WERI-Rb-1 (cell line): ENCODE measurements around the gene TAF1A.

ENCODE experiments used
- DNase-seq: peaks from one replicate; pipeline ENCODE4 v3.0.0-alpha.2; 2020
- H3K27ac ChIP-seq: fragments of 250-450 bp; sonication (Bioruptor Pico); 2 replicates; pipeline ENCODE4 v1.5.1; 2020; ENCODE audit warnings: mild to moderate bottlenecking, moderate library complexity
- H3K27me3 ChIP-seq: fragments of 250-450 bp; sonication (Bioruptor Pico); 2 replicates; pipeline ENCODE4 v1.5.1; 2021; ENCODE audit warnings: mild to moderate bottlenecking, low read depth, moderate library complexity; ENCODE audit not compliant: insufficient read depth, severe bottlenecking
- H3K36me3 ChIP-seq: fragments of 250-450 bp; sonication (Bioruptor Pico); 2 replicates; pipeline ENCODE4 v1.5.1; 2020; ENCODE audit warnings: mild to moderate bottlenecking, moderate library complexity
- H3K4me3 ChIP-seq: 2 replicates; pipeline ENCODE4 v1.5.1; 2011; ENCODE audit warnings: low read depth, mild to moderate bottlenecking, control low read depth, low read length
- H3K9me3 ChIP-seq: fragments of 250-450 bp; sonication (Bioruptor Pico); 2 replicates; pipeline ENCODE4 v1.5.1; 2021; ENCODE audit warnings: mild to moderate bottlenecking, moderate library complexity; ENCODE audit not compliant: severe bottlenecking
- CTCF ChIP-seq: IDR thresholded peaks from 2 replicates; pipeline ENCODE4 v1.5.1; 2011; ENCODE audit warnings: low read depth, mild to moderate bottlenecking, control low read depth, inconsistent platforms, low read length

The TAF1A gene

GRCh38 chr1:222589462-222590302 lies at the start of gene TAF1A:
Gene TAF1A (minus strand): TSS chr1:222589933.
- Histone ChIP-seq H3K4me3 (peak within 1 kb of the TSS; percentile 83), H3K36me3 (no peaks in the 10 kb centered on the region), H3K27ac (peak within 1 kb of the TSS; percentile 72), H3K27me3 (no peaks in the 10 kb centered on the region), H3K9me3 (no peaks in the 10 kb centered on the region)
- DNase-seq = peak; percentile 66
- no peak for TF ChIP-seq CTCF

GRCh38 chr1:222634180-222635013 lies 44.7 kb upstream of the TAF1A start:
- Histone ChIP-seq H3K4me3 (no peak overlapping the region), H3K27ac (no peak overlapping the region), H3K27me3 (no peaks in the 10 kb centered on the region), H3K9me3 (no peaks in the 10 kb centered on the region), H3K36me3 (no peaks in the 10 kb centered on the region)
- peak; percentile 30 for DNase-seq
- TF ChIP-seq CTCF = peak; percentile 41; the same call in 1 of the 2 replicates

GRCh38 chr1:222632749-222633148 lies 43.0 kb upstream of the TAF1A start:
- Histone ChIP-seq H3K27ac (no peak overlapping the region), H3K4me3 (no peak overlapping the region), H3K9me3 (no peaks in the 10 kb centered on the region), H3K36me3 (peaks cover 1% of the 10 kb centered on the region), H3K27me3 (no peaks in the 10 kb centered on the region)
- DNase-seq = no peak
- TF ChIP-seq CTCF = no peak

- peaks cover 3% of the 10 kb centered on the region for H3K36me3 ChIP-seq
Measured at GRCh38 chr1:222631611-222632208, 42.0 kb upstream of the TAF1A start.

More at GRCh38 chr1:222631611-222632208, 42.0 kb upstream of the TAF1A start:
- TF ChIP-seq CTCF = no peak
- Histone ChIP-seq H3K4me3 (no peak overlapping the region), H3K9me3 (no peaks in the 10 kb centered on the region), H3K27ac (no peak overlapping the region), H3K27me3 (no peaks in the 10 kb centered on the region)
- no peak for DNase-seq
